GF-D8 (cell line): ENCODE data around the gene SLC5A4.

Experiments
- DNase-seq: peaks from one replicate; lab custom pipeline; 2025; lab: John Stamatoyannopoulos, UW

SLC5A4 gene

GRCh38 chr22:32232191-32232830 is 22.8 kb downstream of the SLC5A4 start:
- DNase-seq, result no peak

- DNase-seq, result no peak
Observed at GRCh38 chr22:32226326-32227104, 28.6 kb downstream of the SLC5A4 start.

GRCh38 chr22:32222991-32223390 is 32.2 kb downstream of the SLC5A4 start:
- DNase-seq, result no peak

GRCh38 chr22:32219026-32219425 is 36.1 kb downstream of the SLC5A4 start:
- peak; percentile 74 for DNase-seq

- DNase-seq, result peak; percentile 96
Observed at GRCh38 chr22:32218470-32218869, 36.7 kb downstream of the SLC5A4 start.

- DNase-seq, result no peak
Observed at GRCh38 chr22:32217465-32217864, 37.7 kb downstream of the SLC5A4 start.

- DNase-seq, result no peak
Observed at GRCh38 chr22:32216911-32217310, 38.2 kb downstream of the SLC5A4 start.

GRCh38 chr22:32211011-32211410 is 44.1 kb downstream of the SLC5A4 start:
- DNase-seq, result no peak

- no peak for DNase-seq
Observed at GRCh38 chr22:32208681-32209080, 46.5 kb downstream of the SLC5A4 start.

- no peak for DNase-seq
Observed at GRCh38 chr22:32207971-32208480, 47.1 kb downstream of the SLC5A4 start.

GRCh38 chr22:32206774-32207758 is 48.1 kb downstream of the SLC5A4 start:
- DNase-seq, result no peak

- no peak for DNase-seq
Observed at GRCh38 chr22:32205974-32206773, 49.0 kb downstream of the SLC5A4 start.

GRCh38 chr22:32204856-32205722 is 50.1 kb downstream of the SLC5A4 start, which contains the start of gene RFPL2:
RFPL2 (minus strand) TSS chr22:32205073; CDS start chr22:32202451, 2,622 bp downstream.
- no peak for DNase-seq

- DNase-seq, result no peak
Observed at GRCh38 chr22:32204040-32204855, 50.9 kb downstream of the SLC5A4 start.

GRCh38 chr22:32203181-32204039 is 51.7 kb downstream of the SLC5A4 start:
- no peak for DNase-seq

GRCh38 chr22:32202539-32203180 is 52.5 kb downstream of the SLC5A4 start:
- DNase-seq, result no peak

GRCh38 chr22:32202161-32202538 is 53.0 kb downstream of the SLC5A4 start:
- no peak for DNase-seq

GRCh38 chr22:32200752-32201151 is 54.4 kb downstream of the SLC5A4 start:
- no peak for DNase-seq
